Hepatic stellate cell (primary cell): ENCODE results near the gene NRAP.

Experiments used
- DNase-seq: peaks from one replicate; pipeline ENCODE4 v3.0.0; 2011; ENCODE audit warnings: low spot score

The NRAP gene

GRCh38 chr10:113560071-113560470, 103.8 kb downstream of the NRAP start:
- DNase-seq: no peak

- DNase-seq: no peak
Observed at GRCh38 chr10:113557903-113558321, 105.9 kb downstream of the NRAP start.

GRCh38 chr10:113557424-113557862, 106.4 kb downstream of the NRAP start:
- no peak for DNase-seq

- no peak for DNase-seq
Observed at GRCh38 chr10:113555751-113556150, 108.1 kb downstream of the NRAP start.

- DNase-seq: no peak
Observed at GRCh38 chr10:113555245-113555644, 108.6 kb downstream of the NRAP start.

GRCh38 chr10:113554214-113554613, 109.6 kb downstream of the NRAP start:
- no peak for DNase-seq

- no peak for DNase-seq
Observed at GRCh38 chr10:113553149-113553548, 110.7 kb downstream of the NRAP start.

- no peak for DNase-seq
Observed at GRCh38 chr10:113552701-113553100, 111.1 kb downstream of the NRAP start, which contains the start of gene HABP2. Gene HABP2, plus strand, starts transcription at chr10:113553053. Its CDS starts 69 bp downstream, at chr10:113553122.

GRCh38 chr10:113552014-113552413, 111.8 kb downstream of the NRAP start:
- DNase-seq: no peak

- DNase-seq: no peak
Observed at GRCh38 chr10:113550365-113550764, 113.5 kb downstream of the NRAP start.

- no peak for DNase-seq
Observed at GRCh38 chr10:113549856-113550255, 114.0 kb downstream of the NRAP start.

- no peak for DNase-seq
Observed at GRCh38 chr10:113547426-113547825, 116.4 kb downstream of the NRAP start.

- no peak for DNase-seq
Observed at GRCh38 chr10:113544392-113544791, 119.4 kb downstream of the NRAP start.

- DNase-seq: no peak
Observed at GRCh38 chr10:113543107-113543955, 120.5 kb downstream of the NRAP start.

GRCh38 chr10:113541549-113541927, 122.3 kb downstream of the NRAP start:
- no peak for DNase-seq

- no peak for DNase-seq
Observed at GRCh38 chr10:113540845-113541548, 122.8 kb downstream of the NRAP start.

GRCh38 chr10:113539789-113540188, 124.1 kb downstream of the NRAP start:
- DNase-seq: peak; percentile 25
